Measurements from ENCODE around the gene PRDM11. TPM values are rescaled to one million over a fixed set of nuclear protein-coding genes. Genes with fewer than 3 reads are reported as not detected.

The PRDM11 gene
- total RNA-seq, 1 donor from 2014 or later, result 23.6 TPM

DNA sequence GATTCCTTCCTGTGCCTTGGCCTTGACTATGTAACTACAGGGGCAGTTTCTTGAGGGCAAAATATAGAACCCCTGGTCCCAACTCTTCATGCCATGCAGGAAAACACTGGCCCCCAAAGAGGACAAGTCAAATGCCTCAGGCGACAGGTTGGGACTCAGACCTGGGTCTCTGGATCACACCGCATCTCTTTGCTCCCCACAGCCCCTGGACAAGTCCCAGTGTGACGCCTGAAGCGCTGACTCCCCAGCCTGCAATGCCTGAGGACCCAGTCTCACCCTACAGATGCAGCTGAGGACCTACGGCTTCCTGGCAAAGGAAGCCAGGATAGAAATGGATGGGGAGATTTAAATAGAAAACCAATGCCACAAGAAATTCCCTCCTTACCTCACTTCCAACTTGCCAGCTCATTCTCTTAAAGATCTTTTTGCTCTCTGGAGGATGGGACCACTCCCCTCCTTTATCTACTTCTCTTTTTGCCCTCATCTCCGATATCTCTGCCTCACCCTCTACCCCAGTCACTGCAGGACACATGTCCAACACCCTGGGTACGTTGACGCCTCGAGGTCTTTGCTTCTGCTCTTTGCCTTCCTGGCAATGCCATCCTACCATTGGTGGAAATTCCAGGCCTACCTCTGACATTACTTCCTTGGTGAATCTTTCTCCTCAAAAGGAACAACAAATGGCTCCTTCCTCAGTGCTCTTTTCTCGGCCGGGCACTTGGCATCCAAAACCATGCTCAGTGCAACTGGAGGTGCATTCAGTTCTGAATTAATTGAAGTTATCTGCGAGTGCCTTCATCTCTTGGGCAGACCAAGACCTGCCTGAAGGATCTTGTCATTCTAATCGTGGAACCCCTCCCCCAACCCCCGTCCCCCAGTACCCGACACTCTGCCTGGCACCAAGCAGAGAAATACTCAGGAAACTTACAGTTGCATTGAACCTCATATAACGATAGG, 2.0 kb upstream of the PRDM11 start:
- intact Hi-C loops (cut with micrococcal nuclease), result loop anchor here (10.0 kb wide), 1 partner anchor 660 kb away; the partner anchor contains the start of gene SLC35C1
- ATAC-seq (ENCODE audit: low read depth) (no peak), DNase-seq (no peak)
- TF ChIP-seq CTCF (IDR thresholded peaks at IDR 0.05), result no peak
- POLR2A ChIA-PET, result no interaction called here
- CTCF ChIA-PET, result interaction anchor here (0.6 kb wide), 1 partner anchor 466 kb away, joined by 3 read pairs; no protein-coding TSS in a partner anchor
- Mint-ChIP-seq H3K4me1 (peaks cover 26% of the 10 kb centered on the region), H3K36me3 (ENCODE audit: low read depth) (no peaks in the 10 kb centered on the region), H3K4me3 (no peak overlapping the region), H3K9me3 (no peaks in the 10 kb centered on the region), H3K27ac (no peak overlapping the region), H3K27me3 (peaks cover 14% of the 10 kb centered on the region)

GRCh38 chr11:45145083-45145378, 1.4 kb upstream of the PRDM11 start:
- Mint-ChIP-seq H3K4me3 (peak overlapping the region; percentile 89), H3K36me3 (ENCODE audit: low read depth) (no peaks in the 10 kb centered on the region), H3K4me1 (peaks cover 27% of the 10 kb centered on the region), H3K27ac (no peak overlapping the region), H3K27me3 (peaks cover 14% of the 10 kb centered on the region), H3K9me3 (no peaks in the 10 kb centered on the region)
- CTCF ChIA-PET, result interaction anchor here (0.6 kb wide), 1 partner anchor 467 kb away, joined by 3 read pairs; no protein-coding TSS in a partner anchor
- POLR2A ChIA-PET, result no interaction called here
- intact Hi-C loops (cut with micrococcal nuclease), result loop anchor here (10.0 kb wide), 1 partner anchor 660 kb away; the partner anchor contains the start of gene SLC35C1
- DNase-seq, result no peak
- no peak for TF ChIP-seq CTCF (IDR thresholded peaks at IDR 0.05)
- no peak for ATAC-seq (ENCODE audit: low read depth)

DNA sequence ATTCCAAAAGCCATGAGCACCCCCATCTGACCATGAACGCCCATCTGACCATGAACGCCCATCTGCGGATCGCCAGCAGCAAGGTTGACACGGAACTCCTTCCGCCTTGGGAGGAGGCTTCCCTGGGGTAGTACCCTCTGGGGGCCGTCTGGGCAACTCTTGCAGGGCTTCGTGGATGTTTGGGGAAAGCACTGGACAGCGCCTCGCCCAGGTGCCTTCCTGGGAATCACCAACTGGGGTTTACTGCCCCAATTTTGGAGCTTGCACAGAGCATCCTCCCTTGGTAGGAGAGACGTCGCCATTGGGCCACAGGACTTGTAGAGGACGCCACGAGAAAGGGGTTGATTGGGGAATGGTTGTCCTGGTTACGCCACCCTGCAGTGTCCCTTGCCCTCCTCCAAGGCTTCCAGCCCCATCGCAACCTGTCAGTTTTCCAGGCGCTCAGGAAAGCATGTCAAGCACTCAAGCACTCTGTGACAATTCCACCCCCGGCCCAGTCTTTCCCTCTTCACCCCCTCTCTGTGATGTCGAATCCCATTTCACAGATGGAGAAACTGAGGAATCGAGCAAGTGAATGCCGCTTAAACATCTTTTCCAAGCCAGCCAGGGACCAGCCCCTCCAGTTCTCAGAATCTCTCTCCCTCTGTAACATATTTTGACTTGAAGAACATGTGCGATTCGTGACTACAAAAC, 914 bp upstream of the PRDM11 start:
- POLR2A ChIA-PET, result no interaction called here
- DNase-seq, result no peak

DNA sequence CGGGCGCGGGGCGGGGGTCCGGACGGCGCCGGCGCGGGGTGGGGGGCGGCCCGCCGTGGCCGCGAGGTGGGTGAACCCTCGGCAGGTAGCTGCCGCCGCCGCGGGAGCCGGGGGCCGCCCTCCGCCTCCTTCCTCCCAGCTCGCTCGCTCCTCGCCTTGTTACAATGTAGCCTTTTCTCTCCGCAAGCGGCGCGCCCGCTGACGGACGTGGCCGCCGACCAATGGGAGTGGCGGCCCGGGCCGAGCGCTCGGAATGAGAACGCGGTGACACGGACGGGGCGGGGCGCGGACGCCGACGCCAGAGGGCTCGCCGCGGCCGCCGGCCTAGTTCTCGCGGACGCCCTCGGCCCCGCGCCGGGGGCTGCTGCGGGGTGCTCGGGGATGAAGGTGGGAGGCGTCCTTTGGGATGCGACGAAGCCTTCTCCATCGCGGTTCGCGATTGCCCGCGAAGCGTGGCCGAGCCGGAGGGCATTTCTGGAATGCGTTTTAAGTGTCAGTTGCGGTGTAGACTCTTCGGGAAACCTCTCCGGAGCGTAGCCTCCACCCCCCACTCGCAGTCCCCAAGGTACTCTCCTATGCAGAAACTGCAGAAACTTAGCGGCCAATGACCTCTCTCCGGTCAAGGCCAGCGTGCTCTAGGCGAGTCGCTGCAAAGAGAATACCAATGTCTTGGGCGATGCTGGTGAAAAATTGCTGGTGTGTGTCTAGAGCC, 734 bp downstream of the PRDM11 start:
- ChIA-PET CTCF (no interaction called here), POLR2A (interaction anchor here (0.6 to 0.9 kb wide), 2 partner anchors 118 to 1082 kb away, joined by 4 read pairs; no protein-coding TSS in a partner anchor)
- Mint-ChIP-seq H3K27ac (peak overlapping the region; percentile 77), H3K4me3 (peak overlapping the region; percentile 87), H3K36me3 (ENCODE audit: low read depth) (no peaks in the 10 kb centered on the region), H3K9me3 (no peaks in the 10 kb centered on the region), H3K4me1 (peaks cover 33% of the 10 kb centered on the region), H3K27me3 (peaks cover 7% of the 10 kb centered on the region)
- ATAC-seq (ENCODE audit: low read depth) (peak; percentile 98), DNase-seq (peak; percentile 92)
- intact Hi-C loops (cut with micrococcal nuclease), result loop anchor here (1.0 to 10.0 kb wide), 8 partner anchors 34 to 658 kb away; partner anchors contain the start of genes SLC35C1 and TSPAN18
- no peak for TF ChIP-seq CTCF (IDR thresholded peaks at IDR 0.05)

More for the DNA sequence above, 914 bp upstream of the PRDM11 start:
- CTCF ChIA-PET, result interaction anchor here (0.6 kb wide), 1 partner anchor 467 kb away, joined by 3 read pairs; no protein-coding TSS in a partner anchor
- no peaks in the 10 kb centered on the region for H3K9me3 Mint-ChIP-seq
- no peak for ATAC-seq (ENCODE audit: low read depth)
- H3K36me3 Mint-ChIP-seq (ENCODE audit: low read depth), result no peaks in the 10 kb centered on the region
- H3K27me3 Mint-ChIP-seq, result peaks cover 10% of the 10 kb centered on the region
- peak overlapping the region; percentile 89 for H3K4me3 Mint-ChIP-seq
- peaks cover 31% of the 10 kb centered on the region for H3K4me1 Mint-ChIP-seq
- peak overlapping the region; percentile 87 for H3K27ac Mint-ChIP-seq
- TF ChIP-seq CTCF (IDR thresholded peaks at IDR 0.05), result no peak
- intact Hi-C loops (cut with micrococcal nuclease), result loop anchor here (2.0 to 10.0 kb wide), 6 partner anchors 35 to 659 kb away; partner anchors contain the start of genes SLC35C1 and TSPAN18

Data from activated B cell treated with CpG ODN at 0.5 μM for 24 hours (primary cell).